NCI-H1105 (cell line): ENCODE results near the gene GPR84.
"Not testable (repeated sequence)": the region's sequence is repeated elsewhere in the genome, so short reads cannot be mapped to it uniquely, and the experiment has no call there.

Source experiments
- DNase-seq: peaks from one replicate; lab custom pipeline; 2025; lab: John Stamatoyannopoulos, UW

The GPR84 gene

DNA sequence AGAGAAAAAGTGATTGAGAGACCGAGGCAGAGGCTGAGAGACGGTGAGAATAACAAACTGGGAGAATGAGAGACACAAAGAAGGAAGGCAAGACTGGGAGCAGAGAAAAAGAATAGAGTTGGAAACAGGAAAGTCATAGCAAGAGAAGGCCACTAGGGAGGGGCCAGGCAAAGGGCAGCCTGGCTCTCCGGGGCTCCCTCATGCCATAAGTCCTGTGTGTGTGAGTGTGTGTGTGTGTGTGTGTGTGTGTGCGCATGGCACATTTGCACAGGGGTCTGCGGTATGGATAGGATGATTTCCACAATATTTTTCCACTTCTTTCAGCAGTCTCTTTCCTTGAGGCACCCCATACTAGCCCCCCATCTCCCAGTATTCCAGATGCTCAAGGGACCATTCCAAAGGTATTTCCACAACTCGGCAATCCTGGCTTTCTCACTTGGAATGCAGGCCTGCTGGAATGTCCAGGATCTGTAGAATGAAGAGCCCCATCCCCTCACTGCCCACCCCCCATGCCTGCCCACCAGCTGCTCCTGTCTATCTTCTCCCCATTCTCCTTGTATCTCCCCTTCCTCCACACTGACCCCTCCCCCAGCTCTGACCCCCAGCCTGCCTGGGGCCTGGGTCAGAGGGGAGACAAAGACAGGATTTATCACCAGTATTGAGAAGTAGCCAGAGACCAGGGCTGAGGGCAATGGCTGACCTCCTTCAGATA, 9.0 kb downstream of the GPR84 start:
- no peak for DNase-seq

DNA sequence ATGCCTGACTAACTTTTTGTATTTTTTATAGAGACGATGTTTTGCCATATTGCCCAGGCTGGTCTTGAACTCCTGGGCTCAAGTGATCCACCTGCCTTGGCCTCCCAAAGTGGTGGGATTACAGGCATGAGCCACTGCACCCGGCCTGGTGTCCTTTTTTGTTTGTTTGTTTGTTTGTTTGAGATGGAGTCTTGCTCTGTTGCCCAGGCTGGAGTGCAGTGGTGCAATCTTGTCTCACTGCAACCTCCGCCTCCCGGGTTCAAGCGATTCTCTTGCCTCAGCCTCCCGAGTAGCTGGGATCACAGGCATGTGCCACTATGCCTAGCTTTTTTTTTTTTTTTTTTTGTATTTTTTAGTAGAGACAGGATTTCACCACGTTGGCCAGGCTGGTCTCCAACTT, 10.0 kb downstream of the GPR84 start:
- not testable (repeated sequence) for DNase-seq

DNA sequence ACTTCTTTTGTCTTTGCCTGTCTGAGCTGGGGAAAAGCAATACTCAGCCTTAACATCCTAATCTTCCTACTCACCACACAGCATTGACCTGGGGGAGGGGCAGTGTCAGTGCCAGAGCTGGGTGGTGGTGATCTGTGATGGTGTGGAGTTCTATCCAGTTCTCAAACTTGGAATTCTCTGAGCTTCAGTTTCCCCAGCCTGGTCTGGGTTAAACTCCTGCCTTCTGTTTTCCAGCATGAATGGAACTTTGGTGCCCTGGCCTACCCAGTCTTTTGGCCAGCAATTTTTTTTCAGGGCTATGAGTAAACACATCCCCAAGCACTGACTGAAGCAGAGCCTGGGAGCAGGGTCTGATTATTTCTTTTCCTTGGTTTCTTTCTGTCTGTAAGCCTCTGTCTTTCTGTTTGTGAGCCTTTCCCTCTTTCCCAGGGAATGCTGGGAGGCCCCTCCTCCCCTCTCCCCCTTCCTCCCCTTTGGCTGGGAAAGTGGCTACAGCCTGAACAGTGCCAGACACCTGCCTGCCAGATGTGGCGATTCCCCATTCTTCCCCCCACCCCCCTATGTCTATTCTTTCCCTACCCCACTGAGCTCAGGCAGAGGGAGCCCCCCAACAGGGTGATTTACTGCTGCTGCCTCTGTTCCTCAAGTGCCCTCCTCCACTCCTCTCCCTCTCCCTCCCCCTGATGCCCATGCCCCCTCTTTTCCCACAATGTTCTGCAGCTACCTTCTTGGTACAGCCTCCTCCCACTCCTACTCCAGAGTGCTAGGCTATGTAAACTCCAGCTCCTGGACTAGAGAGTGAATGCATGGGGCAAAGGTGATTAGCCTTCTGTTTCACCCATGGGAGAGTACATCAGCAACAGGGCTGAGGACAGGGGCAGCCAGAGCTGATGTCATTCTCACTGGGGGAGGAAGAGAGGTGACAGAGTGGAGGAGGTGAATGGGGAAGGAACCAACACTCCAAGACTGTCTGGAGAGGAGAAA, 11.1 kb downstream of the GPR84 start:
- DNase-seq = peak; percentile 57

DNA sequence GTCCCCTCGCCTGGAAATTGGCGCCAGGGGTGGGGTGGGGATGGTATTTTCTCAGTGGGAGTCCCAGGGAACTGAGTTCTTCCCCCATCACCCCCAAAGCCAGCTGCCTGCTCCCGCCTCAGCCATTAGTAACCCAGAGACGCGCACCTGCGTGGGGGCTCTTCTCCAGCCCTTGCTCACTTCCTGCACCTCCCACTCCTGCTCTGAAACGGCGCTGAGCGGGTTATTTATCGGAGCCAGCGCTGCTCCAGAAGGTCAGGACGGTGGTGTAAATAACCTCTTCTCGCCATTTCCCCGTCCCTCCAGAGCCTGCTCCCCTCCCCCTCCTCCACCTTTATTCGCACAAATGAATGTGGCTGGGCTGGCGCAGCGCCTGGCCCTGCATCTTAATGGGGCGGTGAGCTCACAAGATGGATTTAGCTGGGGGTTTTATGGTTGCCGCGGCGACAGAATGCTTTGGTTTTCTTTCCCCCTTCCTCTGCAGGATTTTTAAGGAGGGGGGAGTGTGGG, 12.2 kb downstream of the GPR84 start:
- peak; percentile 61 for DNase-seq

DNA sequence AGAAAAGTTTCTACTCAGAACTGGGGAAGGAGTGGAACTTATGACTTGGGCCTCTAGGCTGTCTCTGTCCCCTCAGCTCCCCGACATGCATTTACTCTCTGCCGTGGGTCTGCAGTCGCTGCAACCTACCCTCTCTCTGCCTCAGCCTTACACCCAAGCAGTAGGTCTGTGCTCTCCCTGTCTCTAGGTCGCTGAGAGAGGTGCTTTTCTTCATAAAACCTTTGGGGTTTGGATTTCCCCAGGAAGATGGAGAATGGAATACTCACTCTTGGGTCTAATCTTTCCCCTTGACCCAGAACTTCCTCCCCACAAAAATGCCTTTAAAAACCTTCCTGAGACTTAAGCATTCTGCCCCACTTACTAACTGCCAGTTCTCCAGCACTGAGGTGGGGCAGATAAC, 12.9 kb downstream of the GPR84 start:
- no peak for DNase-seq

DNA sequence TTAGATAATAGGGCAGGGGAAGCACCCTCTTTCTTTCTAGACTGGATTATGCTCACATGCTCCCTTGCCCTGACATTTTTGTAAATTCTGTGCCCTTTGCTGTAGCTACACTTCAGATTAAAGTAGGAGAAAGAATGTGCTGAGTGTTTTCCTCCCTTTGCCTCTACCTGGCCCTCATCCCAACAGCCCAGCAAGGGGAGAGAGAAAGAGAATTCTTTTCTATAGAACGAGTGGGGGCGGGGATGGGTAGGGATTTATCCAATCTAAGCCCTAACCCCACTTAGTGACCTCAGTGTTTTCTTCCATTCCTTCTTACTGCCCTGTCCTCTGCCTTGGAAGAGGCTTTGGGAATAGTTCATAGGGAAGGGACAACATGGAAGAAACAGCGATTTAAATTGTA, 13.5 kb downstream of the GPR84 start:
- no peak for DNase-seq

DNA sequence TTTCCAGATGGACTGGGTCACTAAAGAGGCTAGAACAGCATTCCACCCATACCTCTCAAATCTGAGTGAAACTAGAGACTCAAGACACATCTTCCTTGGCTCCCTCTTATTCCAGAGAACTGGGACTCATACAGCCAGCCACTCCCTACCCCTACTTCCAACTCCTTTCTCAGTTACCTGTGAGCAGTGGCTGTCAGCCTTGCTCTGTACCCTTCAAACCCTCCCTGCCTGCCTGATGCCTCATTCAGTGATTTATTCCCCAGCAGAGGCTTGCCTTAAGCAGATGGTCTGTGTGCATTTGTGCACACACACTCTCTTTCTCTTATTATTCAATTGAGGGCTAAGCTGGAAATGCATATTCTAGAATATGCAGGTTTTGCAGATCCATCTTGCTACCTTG, 14.6 kb downstream of the GPR84 start:
- no peak for DNase-seq

DNA sequence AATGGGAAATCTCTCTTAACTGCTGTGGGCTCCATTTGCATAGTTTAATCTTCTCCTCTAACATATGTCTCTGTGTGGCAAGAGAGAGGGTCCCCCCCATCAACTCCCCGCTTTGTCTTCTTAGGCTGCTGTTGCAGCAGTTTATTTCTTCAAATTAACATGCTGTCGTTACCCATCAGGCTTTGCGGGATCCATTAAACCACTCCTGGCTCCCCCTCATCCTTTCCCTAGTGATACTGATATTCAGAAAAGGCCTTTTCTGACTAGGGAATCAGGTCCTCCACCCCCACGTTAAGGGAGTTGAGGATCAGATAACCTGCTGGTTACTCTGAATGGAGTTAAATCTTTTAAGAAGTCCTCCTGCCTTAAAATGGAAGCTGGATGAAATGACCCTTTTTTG, 15.2 kb downstream of the GPR84 start:
- no peak for DNase-seq

DNA sequence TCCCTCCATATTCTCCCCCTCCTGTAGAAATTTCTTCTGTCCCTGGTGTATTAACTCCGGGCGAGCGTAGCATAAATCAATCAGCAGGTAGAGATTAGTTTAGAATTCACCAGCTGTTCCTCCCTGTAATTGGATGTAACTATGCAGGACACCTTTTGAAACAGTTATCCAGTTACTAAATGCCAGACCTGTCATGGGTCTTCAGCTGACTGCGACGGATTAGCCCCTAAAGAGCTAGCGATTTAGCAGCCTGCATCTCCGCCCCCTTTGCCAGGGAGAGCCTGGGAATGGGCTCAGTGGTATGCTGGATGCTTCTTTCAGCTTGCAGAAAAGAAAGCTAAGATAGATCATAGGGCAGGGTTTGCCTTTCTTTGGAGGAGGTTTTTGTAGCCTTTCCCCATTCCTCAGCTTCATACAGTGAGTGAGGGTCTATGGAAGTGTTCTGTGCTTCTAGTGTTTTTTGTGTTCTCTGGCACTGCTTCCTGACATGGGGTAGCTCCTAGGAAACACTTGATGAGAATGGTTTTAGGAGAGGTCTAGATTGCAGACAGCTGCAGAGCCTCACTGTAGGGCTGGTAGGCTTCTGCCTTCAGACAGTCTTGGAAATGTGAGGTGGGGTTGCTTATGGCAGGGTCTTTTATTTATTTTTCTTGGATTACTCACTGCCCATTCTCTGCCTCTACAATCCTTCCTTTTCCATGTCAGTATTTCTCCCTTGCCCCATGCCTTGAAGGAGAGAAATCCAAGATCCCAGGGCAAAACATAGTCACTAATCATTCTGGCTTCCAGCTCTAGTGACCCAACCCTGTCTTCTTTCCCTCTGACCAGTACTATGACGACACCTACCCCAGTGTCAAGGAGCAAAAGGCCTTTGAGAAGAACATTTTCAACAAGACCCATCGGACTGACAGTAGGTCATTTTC, 22.6 kb downstream of the GPR84 start:
- DNase-seq = no peak

DNA sequence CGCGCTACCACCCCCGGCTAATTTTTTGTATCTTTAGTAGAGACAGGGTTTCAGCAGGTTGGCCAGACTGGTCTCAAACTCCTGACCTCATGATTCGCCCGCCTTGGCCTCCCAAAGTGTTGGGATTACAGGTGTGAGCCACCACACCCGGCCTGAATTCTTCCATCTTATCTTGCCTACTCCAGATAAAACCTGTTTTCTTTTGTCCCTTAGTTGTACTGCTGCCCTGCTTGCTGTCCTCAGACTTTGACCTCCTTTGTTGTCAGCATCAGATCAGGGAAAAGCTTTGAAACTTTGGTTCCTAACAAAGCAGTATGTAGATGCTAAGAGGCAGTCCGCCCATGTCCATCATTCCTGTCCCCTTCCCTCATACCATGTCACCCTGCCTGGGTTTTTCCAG, 23.4 kb downstream of the GPR84 start:
- no peak for DNase-seq

DNA sequence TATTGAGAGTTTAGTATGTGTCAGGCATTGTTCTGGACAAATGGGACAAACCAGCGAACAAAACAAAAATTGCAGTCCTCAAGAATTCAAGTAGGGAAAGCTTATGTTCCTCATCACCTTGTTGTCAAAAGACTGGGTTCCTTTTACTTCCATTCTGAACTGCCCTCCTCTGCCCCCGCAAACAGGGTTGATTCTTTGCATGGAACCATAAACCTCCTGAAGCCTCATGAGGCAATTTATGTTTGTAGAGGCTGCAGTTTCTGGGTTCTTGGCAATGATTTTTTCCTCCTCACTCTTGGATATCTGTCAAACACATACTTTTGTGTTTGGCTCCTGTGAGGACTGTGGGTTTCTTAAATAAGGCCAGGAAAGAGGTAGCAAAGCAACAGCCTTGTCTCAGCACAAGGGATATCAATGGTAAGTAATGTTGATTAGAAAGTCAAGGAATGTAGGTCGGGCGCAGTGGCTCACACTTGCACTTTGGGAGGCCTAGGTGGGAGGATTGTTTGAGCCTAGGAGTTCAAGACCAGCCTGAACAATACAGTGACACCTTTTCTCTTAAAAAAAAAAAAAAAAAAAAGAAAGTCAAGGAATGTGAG, 25.5 kb downstream of the GPR84 start:
- no peak for DNase-seq

DNA sequence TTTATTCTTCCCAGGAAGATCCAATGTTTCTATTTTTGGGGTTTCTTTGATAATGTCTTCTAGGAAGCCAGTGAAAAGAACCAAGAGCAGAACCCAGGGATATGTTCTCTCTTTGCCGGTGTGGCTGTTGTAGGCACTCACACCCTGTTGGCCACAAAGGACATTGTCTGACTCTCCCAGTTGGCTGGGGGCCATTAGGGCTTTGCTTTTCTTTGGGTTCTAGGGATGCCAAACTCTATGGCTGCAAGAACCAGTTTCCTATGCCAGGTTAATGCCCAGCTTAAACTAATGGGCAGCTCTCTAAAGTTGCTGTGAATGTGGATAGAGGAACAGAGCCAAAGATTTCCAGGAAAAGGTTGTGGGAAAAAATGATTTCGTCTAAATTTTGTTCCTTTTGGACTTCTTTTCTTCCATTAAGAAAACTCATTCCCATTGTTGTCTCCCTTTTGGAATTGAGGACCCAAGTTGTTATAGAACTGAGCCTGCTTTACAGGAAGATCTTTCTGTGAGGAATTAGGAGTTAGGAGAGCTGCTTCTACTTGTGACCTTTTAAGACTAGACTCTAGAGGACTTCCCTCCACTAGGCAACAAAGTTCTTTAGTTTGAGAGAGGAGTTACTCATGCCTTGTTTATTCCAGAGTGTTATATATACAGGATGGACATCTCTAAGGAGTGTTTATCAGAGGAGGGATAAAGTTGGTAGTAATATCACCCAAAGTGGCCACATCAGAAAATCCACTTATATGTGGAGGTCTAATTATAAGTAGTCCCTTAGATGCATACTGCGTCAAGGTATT, 26.2 kb downstream of the GPR84 start:
- DNase-seq = no peak

DNA sequence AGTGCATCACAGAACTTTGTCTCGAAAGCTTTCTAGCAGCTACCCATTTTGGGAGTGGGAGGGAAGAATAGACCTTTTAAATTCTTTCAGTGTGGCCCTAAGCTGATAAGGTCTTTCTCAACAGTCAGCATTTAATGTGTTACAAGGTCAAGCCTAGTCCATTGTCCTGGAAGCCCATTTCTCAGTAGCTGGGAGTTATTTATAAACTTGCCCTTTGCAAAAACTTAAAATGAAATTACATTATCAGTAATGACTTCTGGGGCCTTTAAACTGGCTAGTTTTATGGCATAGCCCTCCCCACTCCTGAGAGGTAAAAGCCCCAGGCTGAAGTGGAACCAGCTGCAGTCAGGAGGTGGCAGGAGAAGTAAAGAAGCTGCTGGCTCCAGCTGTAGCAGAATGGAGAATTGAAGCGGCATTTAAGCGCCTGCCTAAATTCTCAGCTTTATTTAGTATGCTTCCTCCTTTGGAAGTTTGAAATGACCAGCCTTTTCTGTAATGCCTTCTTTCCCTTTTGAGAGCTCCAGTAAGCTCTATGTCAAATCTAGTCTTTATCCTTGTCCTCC, 26.9 kb downstream of the GPR84 start:
- no peak for DNase-seq

DNA sequence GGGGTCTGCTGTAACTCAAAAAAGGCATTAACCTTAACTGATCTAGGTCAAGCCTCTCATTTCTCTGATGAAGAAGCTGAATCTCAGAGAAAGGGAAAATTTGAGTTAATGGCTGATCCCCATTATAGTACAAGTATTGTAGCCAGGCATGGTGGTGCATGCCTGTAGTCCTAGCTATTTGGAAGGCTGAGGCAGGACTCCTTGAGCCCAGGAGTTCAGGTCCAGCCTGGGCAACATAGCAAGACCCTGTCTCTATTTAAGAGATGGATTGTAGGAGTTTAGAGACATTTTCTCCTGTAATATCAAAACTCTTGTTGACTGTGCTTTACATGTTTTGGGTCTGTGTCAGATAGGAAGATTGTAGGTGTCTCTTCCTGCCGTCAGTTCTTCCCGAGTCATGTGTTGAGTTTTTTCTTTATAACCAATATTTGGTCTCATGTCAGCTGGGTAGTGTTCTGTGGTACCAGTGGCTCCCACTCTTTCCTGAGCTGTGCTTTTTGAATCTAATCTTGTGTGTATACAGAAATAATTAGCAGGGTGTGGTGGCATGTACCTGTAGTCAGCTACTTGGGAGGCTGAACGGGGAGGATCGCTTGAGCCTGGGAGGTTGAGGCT, 30.8 kb downstream of the GPR84 start:
- no peak for DNase-seq

DNA sequence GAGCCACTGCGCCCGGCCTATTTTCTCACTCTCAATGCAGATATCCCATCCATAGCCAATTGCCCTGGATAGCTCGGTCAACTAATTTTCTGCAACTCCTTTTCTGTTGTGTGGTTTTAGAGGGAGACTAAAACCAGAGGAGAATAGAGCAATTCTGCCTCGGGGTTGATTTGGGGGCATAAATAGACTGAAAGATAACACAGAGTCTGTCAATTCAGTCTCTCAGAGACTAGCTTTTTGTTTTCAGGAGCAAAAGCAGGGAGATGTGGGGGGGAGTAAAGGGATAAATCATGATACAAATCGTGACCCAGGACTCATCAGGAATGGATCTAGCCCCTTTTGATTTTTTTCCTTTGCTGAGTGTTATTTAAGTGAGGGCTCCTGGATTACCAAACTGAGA, 32.8 kb downstream of the GPR84 start:
- no peak for DNase-seq

DNA sequence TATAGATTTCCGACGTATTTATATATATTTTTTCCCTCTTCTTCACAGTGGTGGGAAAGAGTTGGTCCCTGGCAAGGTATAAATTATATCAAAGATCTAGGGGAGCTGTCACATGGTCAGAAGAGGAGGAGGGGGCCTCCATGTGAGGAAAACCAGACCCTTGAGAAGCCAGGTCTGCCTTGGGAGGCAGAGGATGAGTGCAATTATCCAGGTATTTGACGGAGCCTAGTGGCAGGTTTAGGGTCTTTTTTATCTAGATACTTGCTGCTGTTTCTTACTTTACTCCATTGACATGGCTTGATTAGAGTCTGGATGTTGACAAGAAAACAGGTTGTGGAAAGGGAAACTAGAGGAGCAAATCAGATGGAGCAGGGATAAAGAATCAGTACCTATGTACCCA, 33.8 kb downstream of the GPR84 start:
- DNase-seq = no peak

DNA sequence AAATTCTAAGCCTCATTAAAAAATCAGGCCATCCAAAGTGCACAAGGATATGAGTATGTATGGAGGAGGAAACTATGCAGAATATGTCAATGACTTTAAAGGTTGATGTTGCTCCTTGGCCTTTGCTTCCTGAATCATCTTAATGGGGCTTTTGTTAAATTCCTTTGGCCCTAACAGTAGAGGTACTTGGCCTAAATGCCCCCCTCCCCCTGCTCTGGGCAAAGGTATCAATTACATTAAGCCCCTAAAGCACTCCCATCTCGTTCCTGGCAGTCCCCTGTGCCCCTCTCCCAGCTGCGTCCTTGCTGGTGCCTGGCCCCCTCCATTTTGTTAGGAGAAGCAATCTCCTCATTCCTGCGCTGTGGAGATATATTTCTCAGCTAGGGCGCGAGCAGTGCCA, 34.5 kb downstream of the GPR84 start:
- DNase-seq = no peak

DNA sequence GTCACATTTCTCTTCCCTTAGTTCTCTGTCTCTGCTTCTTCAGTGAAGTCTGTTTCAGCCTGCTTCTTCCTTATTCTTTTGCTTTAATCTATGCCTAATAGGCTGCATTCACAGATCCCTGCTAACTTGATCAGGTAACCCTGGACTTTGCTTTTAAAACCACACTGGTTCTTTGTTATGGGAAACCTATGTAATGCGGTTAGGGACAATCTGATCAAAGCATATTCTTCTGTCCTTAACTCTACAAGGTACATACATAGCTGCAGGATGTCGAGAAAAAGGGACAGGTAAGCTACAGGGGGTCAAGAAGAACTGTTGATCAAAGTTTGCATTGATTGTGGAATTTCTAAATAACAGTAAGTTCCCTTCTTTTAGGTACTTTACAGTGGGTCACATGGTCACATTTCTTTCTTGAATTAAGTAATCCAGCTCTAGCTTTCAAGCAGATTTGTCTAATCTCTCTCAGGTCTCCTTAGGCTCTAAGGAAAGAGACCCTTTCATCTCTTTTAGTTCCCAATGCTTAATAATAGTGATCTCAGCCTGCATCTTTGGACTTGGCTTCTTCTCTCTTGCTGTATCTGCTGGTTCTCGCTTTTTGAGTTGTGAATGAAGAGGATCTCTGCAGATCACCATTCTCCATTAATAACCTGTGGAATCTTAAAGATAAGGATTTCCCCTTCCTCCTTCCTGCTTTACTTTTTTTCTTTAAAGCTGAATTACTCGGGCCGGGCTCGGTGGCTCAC, 35.5 kb downstream of the GPR84 start:
- no peak for DNase-seq

DNA sequence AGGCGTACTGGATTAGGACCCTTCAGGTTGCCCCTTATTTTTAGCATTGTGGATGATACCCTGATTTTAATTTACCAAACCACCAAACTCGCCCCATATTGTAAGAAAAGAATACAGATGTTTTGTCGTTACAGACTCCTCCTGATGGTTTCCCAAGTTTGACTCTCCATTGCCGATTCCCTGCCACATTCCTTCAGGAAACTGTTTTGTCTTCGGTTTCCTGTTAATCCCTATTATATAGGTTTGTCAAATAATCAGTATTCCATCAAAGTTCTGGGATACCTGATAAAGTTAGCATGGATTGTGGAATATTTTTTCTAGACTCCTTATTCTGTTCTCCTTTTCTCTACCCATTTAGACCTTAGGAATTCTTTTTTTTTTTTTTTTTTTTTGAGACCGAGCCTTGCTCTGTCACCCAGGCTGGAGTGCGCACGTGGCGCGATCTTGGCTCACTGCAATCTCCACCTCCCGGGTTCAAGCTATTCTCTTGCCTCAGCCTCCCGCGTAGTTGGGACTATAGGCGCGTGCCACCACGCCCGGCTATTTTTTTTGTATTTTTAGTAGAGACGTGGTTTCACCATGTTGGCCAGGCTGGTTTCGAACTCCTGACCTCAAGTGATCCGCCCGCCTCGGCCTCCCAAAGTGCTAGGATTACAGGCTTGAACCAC, 38.7 kb downstream of the GPR84 start:
- DNase-seq = not testable (repeated sequence)
